Stimulated activated memory B cell treated with anti-CD40 and anti-IgM and Interleukin-4, amounts not matched to agents 10 μg/mL and 1 μg/mL and 100 μg/mL, for 72 hours (primary cell): ENCODE results near the gene ISM1.

Experiments
- ATAC-seq: fragments of 150-1000 bp; cut with Tn5 transposase; 2 replicates; pipeline ENCODE4 v1.10.0; 2021
- H3K27ac Mint-ChIP-seq: one replicate; pipeline ENCODE4 v1.8.0; 2022; ENCODE audit warnings: mild to moderate bottlenecking, mixed read lengths
- H3K27me3 Mint-ChIP-seq: one replicate; pipeline ENCODE4 v1.8.0; 2022; ENCODE audit warnings: mixed read lengths
- H3K36me3 Mint-ChIP-seq: one replicate; pipeline ENCODE4 v1.8.0; 2022; ENCODE audit warnings: mixed read lengths
- H3K4me1 Mint-ChIP-seq: one replicate; pipeline ENCODE4 v1.8.0; 2022; ENCODE audit warnings: mixed read lengths
- H3K4me3 Mint-ChIP-seq: one replicate; pipeline ENCODE4 v1.8.0; 2022; ENCODE audit warnings: mild to moderate bottlenecking, moderate library complexity, mixed read lengths
- H3K9me3 Mint-ChIP-seq: one replicate; pipeline ENCODE4 v1.8.0; 2022; ENCODE audit warnings: mixed read lengths

Gene ISM1

DNA sequence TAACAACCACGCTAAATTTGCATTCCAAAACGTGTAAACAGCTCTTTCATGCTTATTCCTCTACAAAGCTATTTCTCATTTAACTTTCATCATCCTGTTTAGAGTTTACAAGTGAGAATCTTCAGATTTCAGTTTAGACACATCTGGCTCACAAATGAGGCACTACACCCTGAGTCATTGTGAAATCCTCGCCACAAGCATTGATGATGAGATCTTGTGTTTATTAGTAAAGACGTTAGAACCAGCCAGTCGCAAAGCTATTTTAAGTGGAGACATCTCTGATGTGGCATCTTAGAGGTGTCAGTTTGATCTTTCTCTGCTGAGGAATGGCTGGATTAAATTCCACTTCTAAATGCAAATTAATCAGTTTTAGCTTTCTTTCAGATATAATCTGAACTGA, 8.3 kb upstream of the ISM1 start:
- peaks cover 39% of the 10 kb centered on the region for H3K27me3 Mint-ChIP-seq
- no peak overlapping the region for H3K27ac Mint-ChIP-seq
- no peaks in the 10 kb centered on the region for H3K36me3 Mint-ChIP-seq
- peaks cover 2% of the 10 kb centered on the region for H3K9me3 Mint-ChIP-seq
- no peaks in the 10 kb centered on the region for H3K4me1 Mint-ChIP-seq
- no peak for ATAC-seq
- no peak overlapping the region for H3K4me3 Mint-ChIP-seq

DNA sequence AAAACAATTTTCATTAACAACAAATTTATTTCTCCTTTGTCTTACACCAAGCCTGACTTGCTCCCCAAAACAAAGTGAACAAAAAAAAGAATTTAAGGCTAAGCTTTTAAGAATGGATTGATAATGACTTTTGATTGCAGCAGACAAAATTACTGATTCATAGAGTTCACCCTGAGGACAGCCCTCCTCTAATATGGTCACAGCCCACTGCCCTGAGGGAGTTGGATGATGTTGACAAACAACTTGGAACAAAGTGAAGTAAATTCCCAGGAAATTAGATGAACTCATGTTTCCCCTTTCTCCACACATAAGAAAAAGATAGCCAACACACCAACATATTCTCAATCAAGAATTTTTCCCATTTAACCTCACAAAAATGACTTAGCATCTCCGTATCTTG, 7.7 kb upstream of the ISM1 start:
- ATAC-seq = no peak
- Mint-ChIP-seq H3K36me3 (no peaks in the 10 kb centered on the region), H3K27me3 (peaks cover 45% of the 10 kb centered on the region), H3K9me3 (peaks cover 2% of the 10 kb centered on the region), H3K4me1 (no peaks in the 10 kb centered on the region), H3K27ac (no peak overlapping the region), H3K4me3 (no peak overlapping the region)

DNA sequence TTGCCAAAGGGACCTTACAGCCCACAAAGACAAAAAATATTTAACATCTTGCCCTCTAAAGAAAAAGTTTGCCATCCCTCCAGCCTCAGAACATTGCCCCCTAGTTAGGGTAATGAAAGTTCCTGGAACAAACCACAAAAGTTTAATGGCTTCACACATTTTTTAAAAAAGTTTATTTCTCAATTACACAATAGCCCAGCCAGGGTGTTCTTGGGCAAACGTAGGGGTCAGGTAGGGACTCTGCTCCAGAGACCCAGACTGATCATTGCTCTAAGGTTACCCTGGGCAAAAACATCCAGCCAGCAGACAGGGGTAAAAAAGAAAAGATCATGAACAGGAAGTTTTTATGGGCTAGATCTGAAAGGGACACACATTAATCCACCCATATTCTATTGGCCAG, 4.5 kb upstream of the ISM1 start:
- no peaks in the 10 kb centered on the region for H3K36me3 Mint-ChIP-seq
- no peak overlapping the region for H3K27ac Mint-ChIP-seq
- peaks cover 67% of the 10 kb centered on the region for H3K27me3 Mint-ChIP-seq
- no peak overlapping the region for H3K4me3 Mint-ChIP-seq
- no peaks in the 10 kb centered on the region for H3K9me3 Mint-ChIP-seq
- H3K4me1 Mint-ChIP-seq = peaks cover 5% of the 10 kb centered on the region
- ATAC-seq = no peak

DNA sequence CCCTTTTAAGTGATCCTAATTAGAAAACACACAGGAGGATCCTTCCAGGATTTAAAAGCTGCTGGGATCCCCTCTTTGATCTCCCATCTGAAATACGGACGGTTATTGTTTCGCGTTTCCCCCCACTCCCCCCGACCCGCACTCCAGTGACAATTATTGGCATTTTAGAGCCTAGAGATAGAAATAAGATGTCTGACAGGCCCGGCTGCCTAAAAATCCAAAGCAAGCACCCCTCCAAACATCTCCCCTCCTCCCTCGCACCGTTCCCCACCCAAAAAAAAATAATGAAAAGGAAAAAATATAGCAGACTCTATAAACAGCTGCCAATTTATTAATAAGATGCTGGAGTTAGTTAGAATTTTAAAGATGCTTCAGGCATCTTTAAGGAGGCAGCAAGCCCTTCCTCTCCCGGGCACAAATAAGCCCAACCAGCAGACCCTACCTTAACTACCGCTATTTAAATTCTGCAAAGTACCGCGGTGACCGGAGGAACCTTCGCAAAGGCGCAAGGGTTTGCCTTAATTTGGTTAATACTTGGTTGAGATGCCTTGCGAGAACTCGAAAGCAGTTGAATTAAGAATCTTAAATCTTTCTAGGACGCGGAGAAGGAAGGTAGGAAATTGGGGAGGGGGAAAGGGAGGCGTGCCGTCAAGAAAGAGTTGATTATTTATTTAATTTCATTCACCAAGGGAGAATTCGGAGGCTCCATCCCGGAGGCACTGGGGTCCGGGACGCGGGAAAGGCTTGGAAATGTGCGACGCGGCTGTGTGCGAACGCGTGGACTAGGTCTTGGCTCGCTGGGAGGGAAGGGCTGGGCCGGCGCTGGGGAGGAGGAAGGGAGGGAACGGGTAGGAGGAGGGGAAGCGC, 1.5 kb upstream of the ISM1 start:
- no peak for ATAC-seq
- H3K27ac Mint-ChIP-seq = no peak overlapping the region
- peaks cover 61% of the 10 kb centered on the region for H3K27me3 Mint-ChIP-seq
- H3K4me3 Mint-ChIP-seq = no peak overlapping the region
- peaks cover 5% of the 10 kb centered on the region for H3K4me1 Mint-ChIP-seq
- no peaks in the 10 kb centered on the region for H3K36me3 Mint-ChIP-seq
- no peaks in the 10 kb centered on the region for H3K9me3 Mint-ChIP-seq

DNA sequence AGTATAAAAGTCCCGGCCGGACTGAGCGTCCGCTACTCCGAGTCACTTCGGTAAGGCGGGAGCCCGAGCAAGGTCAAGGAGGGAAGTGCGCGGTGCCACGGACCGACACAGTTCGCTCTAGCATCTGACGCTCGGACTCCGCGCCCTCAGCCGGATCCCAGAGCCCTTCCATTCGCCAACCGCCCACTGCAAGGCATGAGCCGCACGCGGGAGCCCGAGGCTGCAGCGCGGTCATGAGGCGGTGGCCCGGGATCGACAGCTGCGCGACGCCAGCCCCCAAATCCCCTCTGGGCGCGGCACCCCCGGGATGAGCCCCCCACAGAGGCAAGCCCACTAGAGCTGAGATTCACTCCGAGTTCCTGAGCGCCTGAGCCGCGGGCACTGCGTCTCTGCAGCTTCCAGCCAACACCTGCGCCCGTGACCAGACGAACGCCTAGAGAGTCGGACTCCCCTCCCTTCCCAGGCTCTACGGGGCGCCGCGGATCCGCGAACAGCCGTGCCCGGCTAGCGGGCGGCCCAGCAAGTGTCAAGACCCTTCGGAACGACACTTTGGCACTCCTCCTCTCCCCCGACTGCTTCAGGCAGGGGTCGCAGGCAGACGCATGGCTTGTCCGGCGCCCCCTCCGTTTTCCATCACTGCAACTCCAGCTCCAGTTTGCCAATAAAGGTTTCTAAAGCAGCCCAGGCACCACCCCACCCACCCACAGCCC, 725 bp upstream of the ISM1 start:
- H3K27me3 Mint-ChIP-seq = peaks cover 58% of the 10 kb centered on the region
- no peak overlapping the region for H3K27ac Mint-ChIP-seq
- no peaks in the 10 kb centered on the region for H3K9me3 Mint-ChIP-seq
- ATAC-seq = no peak
- H3K4me3 Mint-ChIP-seq = no peak overlapping the region
- H3K4me1 Mint-ChIP-seq = peaks cover 5% of the 10 kb centered on the region
- no peaks in the 10 kb centered on the region for H3K36me3 Mint-ChIP-seq

DNA sequence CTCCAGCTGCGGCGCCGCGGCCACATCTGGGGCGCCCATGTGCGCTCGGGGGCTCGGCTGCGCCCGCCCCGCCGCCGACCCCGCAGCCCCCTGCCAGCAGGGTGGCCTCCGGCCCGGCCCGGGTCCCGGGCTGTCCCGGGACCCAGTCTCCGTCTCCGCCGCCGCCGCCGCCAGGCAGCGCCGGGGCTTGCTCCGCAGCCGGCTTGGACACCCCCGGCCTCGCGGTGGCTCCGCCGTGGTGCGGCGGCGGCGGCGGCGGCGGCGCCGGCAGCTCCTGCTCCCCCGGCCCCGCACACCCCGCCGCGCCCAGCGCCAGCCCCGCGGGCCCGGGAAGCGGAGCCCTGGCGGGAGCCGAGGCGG, 219 bp downstream of the ISM1 start:
- Mint-ChIP-seq H3K4me1 (peaks cover 5% of the 10 kb centered on the region), H3K9me3 (peaks cover 3% of the 10 kb centered on the region), H3K36me3 (no peaks in the 10 kb centered on the region), H3K27ac (no peak overlapping the region), H3K4me3 (no peak overlapping the region), H3K27me3 (peaks cover 48% of the 10 kb centered on the region)
- ATAC-seq = peak; percentile 12

DNA sequence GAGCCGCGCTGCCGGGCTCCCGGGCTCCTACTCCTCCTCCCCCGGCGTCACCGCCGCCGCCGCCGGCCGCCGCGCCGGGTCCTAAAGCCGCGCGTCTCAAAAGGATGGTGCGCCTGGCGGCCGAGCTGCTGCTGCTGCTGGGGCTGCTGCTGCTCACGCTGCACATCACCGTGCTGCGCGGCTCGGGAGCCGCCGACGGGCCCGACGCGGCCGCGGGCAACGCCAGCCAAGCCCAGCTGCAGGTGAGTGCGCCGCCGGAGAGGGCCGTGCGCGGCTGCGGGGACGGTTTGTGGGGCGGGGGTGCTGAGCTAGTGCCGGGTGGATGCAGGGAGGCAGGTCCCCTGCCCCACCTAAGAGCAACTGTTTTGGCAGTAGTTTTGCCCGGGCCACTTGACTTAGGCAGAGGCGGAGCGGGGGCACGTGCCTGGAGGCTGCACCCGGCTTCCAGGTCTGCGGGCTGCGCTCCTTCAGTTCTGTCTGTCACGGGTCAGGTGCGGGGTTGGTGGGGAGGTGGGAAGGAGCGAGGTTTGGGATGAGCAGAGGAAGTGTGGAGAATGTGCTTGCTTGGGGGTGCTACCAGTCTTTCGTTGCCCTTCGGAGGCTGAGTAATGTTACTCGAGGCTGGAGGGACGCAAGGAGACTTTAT, 722 bp downstream of the ISM1 start:
- H3K9me3 Mint-ChIP-seq = peaks cover 6% of the 10 kb centered on the region
- H3K4me3 Mint-ChIP-seq = peak overlapping the region; percentile 34
- H3K27me3 Mint-ChIP-seq = peaks cover 43% of the 10 kb centered on the region
- peaks cover 5% of the 10 kb centered on the region for H3K4me1 Mint-ChIP-seq
- H3K36me3 Mint-ChIP-seq = no peaks in the 10 kb centered on the region
- no peak overlapping the region for H3K27ac Mint-ChIP-seq
- ATAC-seq = peak; percentile 55

DNA sequence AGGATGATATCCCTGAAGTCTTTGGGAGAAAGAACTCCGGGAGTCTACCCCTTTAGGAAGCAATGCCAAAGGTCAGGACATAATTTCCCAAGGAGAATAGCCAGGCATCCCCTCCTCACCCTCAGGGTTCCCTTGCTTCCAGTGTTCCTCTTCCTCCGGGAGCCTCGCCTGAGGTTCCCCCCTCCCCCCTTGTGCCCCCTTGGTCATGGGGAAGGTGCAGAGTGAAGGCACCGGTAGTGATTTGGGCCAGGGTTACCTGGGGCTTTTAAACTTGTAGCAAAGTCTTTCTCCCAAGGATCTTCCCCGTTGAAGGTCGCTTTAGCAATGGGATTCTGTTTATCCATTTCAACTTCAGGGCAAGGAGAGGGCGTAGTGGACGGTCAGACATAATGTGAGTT, 1.2 kb downstream of the ISM1 start:
- H3K27ac Mint-ChIP-seq = no peak overlapping the region
- peaks cover 5% of the 10 kb centered on the region for H3K4me1 Mint-ChIP-seq
- peaks cover 41% of the 10 kb centered on the region for H3K27me3 Mint-ChIP-seq
- ATAC-seq = no peak
- no peak overlapping the region for H3K4me3 Mint-ChIP-seq
- no peaks in the 10 kb centered on the region for H3K36me3 Mint-ChIP-seq
- H3K9me3 Mint-ChIP-seq = peaks cover 6% of the 10 kb centered on the region

DNA sequence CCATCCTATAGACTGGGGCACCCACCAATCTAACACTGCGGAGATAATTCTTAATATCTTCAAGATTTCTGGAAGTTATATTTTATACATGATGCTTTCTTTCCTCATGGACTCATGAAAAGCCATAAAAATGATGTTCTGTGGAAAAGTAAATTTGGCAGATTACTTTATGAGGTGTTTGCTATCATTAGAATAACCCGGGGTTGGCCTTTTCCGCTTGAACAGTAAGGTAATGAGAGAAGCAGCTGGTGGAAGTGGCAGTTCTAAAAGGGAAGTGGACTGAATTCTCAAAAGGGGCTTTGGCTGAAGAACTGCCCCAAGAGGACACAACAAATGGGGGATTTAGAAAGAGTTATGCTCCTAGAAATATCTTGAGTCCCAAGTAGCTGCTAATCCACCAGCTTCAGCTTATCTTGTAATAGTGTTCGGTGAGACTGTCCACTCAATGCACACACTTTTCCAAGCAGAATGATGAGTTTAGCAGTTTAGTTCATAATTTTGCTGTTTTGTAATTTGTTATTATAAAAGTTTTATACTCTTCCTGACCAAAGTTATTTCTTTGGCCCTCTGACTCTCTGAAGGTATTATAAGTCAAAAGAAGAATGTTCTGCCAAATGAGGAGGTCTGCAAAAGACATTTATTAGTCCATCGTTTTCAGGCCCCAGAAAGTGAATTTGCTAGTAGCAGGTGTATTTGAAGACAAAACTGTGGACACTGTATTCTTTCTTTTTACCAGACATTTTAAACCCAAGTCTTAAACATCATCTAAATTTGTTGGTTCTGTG, 2.9 kb downstream of the ISM1 start:
- H3K27ac Mint-ChIP-seq = no peak overlapping the region
- H3K27me3 Mint-ChIP-seq = peaks cover 31% of the 10 kb centered on the region
- peaks cover 5% of the 10 kb centered on the region for H3K4me1 Mint-ChIP-seq

DNA sequence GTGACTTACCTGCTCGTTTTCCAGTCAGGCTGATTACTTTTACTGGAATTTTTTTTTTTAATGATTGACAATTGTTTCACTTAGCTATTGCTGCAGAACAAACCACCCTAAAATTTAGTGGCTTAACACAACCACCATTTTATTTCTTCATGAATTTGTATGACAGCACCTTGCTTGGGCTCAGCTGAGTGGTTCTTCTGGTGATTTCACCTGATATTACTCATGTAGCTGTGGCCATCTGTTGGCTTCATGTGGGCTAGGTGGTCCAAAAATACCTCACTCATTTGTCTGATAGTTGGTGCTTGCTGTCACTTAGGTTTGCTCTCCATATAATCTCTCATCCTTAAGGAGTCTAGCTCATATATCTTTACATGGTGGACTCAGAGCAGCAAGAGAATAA, 5.3 kb downstream of the ISM1 start:
- H3K27me3 Mint-ChIP-seq = peaks cover 19% of the 10 kb centered on the region
- no peak for ATAC-seq
- H3K4me3 Mint-ChIP-seq = no peak overlapping the region
- H3K27ac Mint-ChIP-seq = no peak overlapping the region
- no peaks in the 10 kb centered on the region for H3K4me1 Mint-ChIP-seq
- H3K36me3 Mint-ChIP-seq = no peaks in the 10 kb centered on the region
- peaks cover 15% of the 10 kb centered on the region for H3K9me3 Mint-ChIP-seq

More for the DNA sequence above, 2.9 kb downstream of the ISM1 start:
- Mint-ChIP-seq H3K4me3 (no peak overlapping the region), H3K9me3 (peaks cover 9% of the 10 kb centered on the region), H3K36me3 (no peaks in the 10 kb centered on the region)
- ATAC-seq = no peak

DNA sequence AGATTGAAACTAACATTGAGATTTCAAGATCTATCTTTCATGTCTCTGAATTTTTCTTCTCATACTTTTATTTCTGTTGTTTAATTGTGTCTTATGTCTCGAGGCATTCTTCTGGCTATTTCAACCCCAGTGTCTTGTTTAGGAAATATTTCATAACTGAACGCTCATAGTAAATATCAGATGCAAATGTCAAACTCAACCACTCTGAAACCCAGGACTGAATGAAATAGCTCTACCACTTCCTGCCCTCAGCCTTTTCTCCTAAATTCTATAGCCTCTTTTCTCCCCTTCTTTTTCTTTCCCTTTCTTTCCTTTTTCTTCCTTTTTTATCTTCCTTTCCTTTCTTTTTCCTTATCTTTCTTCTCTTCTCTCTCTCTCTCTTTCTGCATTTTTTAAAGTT, 7.7 kb downstream of the ISM1 start:
- no peak for ATAC-seq
- Mint-ChIP-seq H3K27me3 (peaks cover 11% of the 10 kb centered on the region), H3K36me3 (no peaks in the 10 kb centered on the region), H3K4me3 (no peak overlapping the region), H3K27ac (no peak overlapping the region), H3K4me1 (no peaks in the 10 kb centered on the region), H3K9me3 (peaks cover 15% of the 10 kb centered on the region)

DNA sequence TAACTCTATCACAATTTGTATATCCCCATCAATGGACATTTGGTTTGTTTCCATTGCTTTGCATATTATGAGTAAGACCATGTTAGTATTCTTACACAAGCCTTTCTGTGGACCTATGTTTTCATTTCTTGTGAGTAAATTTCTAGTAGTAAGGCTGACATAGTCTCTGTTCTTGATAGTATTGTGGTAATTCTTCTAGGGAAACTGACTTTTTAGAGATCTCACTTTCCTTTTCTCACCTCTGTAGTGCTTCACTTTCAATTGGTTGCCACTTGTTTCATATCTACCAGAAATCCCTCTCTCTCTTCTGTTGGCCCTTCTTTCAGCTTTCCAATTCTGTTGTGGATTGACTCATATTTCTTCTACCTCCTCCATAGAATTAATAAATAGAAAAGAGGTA, 8.5 kb downstream of the ISM1 start:
- no peak for ATAC-seq
- Mint-ChIP-seq H3K4me1 (no peaks in the 10 kb centered on the region), H3K27me3 (peaks cover 11% of the 10 kb centered on the region), H3K36me3 (no peaks in the 10 kb centered on the region), H3K4me3 (no peak overlapping the region), H3K9me3 (peaks cover 15% of the 10 kb centered on the region), H3K27ac (no peak overlapping the region)

DNA sequence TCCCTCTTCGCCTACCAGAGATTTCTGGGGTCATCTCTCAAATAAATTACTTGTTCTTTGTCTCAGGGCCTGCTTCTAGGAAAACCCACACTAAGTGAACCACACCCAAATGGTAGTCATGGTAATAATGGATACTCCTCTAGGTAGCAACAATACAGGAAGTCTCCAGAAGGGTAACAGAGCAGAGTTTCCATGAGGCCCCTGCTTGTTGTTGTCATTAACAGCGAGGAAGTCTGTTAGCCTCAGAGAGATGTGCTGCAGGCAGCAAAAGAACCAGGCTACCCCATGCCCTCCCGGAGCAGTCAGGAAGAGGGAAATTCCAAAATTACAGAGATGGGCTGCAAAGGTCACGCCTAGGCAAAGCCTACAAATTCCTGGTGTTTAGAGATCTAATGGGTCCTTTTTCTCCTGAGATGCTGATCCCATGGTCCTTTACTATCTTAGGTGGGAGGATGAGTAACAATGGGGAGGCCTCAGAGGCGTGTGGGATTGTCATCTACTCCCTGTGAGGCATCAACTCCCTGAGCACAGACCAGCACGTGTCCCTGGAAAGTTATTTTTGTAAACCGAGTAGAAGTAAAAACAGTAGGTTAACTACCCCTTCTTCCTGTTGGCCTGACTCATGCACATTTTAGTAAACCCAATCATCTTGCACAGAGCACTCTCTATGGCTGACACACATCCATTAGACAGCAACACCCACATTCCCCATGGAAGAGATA, 10.1 kb downstream of the ISM1 start:
- Mint-ChIP-seq H3K36me3 (no peaks in the 10 kb centered on the region), H3K4me3 (no peak overlapping the region), H3K27me3 (peaks cover 11% of the 10 kb centered on the region), H3K4me1 (no peaks in the 10 kb centered on the region), H3K9me3 (peaks cover 12% of the 10 kb centered on the region), H3K27ac (no peak overlapping the region)
- ATAC-seq = no peak

DNA sequence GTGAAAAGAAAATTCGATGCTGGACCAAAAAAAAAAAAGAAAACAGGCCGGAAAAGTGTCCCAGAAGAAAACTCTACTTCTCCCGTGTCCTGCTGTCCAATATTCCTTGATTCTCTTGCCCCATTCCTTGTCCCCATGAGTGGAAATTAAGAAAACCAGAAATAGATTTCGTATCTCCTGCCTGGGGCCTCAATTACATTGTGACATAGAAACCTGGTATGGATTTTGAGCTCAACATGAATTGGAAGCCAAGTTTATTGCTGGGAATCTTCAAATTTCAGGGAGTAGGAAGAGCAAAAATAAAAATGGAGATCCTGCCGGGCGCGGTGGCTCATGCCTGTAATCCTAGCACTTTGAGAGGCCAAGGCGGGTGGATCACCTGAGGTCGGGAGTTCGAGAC, 11.9 kb downstream of the ISM1 start:
- Mint-ChIP-seq H3K27ac (no peak overlapping the region), H3K9me3 (peaks cover 9% of the 10 kb centered on the region), H3K36me3 (no peaks in the 10 kb centered on the region), H3K4me3 (no peak overlapping the region), H3K4me1 (no peaks in the 10 kb centered on the region), H3K27me3 (peaks cover 11% of the 10 kb centered on the region)
- no peak for ATAC-seq
